Adipocyte (in vitro differentiated cells): Measurements from ENCODE around the gene CRYBA4.

ENCODE experiments used
- DNase-seq: peaks from one replicate; pipeline ENCODE4 v3.0.0-alpha.2; 2015; ENCODE audit warnings: low read depth
- H3K27me3 ChIP-seq: replicated peaks from 2 replicates; pipeline ENCODE4 v1.7.0; 2013; ENCODE audit warnings: mild to moderate bottlenecking, low read length, moderate library complexity; ENCODE audit not compliant: control insufficient read depth, insufficient read depth
- H3K36me3 ChIP-seq: 2 replicates; pipeline ENCODE4 v1.7.0; 2013; ENCODE audit warnings: low read length, mild to moderate bottlenecking, moderate library complexity; ENCODE audit not compliant: control insufficient read depth, insufficient read depth, severe bottlenecking
- H3K4me1 ChIP-seq: 2 replicates; pipeline ENCODE4 v1.7.0; 2013; ENCODE audit warnings: mild to moderate bottlenecking, low read length, moderate library complexity; ENCODE audit not compliant: control insufficient read depth, insufficient read depth
- H3K4me3 ChIP-seq: 2 replicates; pipeline ENCODE4 v1.7.0; 2013; ENCODE audit warnings: mild to moderate bottlenecking, low read length, moderate library complexity
- H3K9ac ChIP-seq: 2 replicates; pipeline ENCODE4 v1.7.0; 2013; ENCODE audit warnings: mild to moderate bottlenecking, low read length, moderate library complexity
- H3K9me3 ChIP-seq: 2 replicates; pipeline ENCODE4 v1.7.0; 2013; ENCODE audit warnings: mild to moderate bottlenecking, low read length, moderate library complexity; ENCODE audit not compliant: control insufficient read depth

Gene CRYBA4

DNA sequence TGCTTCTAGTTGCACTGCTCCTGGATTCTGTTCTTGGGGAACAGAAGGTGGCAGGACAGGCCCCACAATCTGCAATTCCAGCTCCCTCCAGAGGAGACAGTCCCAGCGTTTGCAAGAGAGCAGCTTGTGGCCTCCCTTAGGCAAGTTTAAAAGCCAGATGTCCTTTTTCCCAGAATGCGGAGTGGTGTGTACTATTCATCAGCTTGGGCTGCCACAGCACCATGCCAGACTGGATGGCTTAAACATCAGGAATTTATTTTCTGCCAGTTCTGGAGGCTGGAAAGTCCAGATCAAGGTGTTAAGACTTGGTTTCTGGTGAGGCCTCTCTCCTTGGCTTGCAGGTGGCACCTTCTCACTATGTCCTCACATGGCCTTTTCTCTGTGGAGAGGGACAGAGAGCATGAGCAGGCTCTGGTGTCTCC lies 47.3 kb downstream of the CRYBA4 start:
- H3K4me3 ChIP-seq = no peak overlapping the region

DNA sequence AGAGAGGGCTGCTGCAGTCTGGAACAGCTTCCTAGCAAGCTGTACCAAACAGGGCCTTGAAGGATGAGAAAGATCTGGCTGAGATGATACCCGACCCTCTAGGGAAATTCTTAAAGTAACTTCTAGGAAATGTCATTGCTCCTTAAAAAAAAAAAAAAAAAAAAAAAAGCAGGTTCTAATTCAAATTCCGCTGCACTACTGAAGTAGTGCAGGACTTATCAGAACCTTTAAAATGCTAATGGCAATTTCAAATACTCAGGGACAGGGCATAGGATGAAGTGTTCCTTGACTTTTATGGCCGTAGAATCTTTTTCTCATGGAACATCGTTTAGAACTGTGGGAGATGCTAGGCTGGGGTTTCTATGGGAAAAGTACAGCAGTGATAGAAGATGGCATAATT lies 48.7 kb downstream of the CRYBA4 start:
- Histone ChIP-seq H3K9me3 (no peaks in the 10 kb centered on the region), H3K36me3 (no peaks in the 10 kb centered on the region), H3K4me3 (no peak overlapping the region), H3K4me1 (peaks cover 19% of the 10 kb centered on the region), H3K9ac (no peak overlapping the region), H3K27me3 (no peaks in the 10 kb centered on the region)
- no peak for DNase-seq

More for the DNA sequence above, 47.3 kb downstream of the CRYBA4 start:
- H3K27me3 ChIP-seq = no peaks in the 10 kb centered on the region
- H3K4me1 ChIP-seq = peaks cover 12% of the 10 kb centered on the region
- no peaks in the 10 kb centered on the region for H3K9me3 ChIP-seq
- peak; percentile 60 for DNase-seq
- no peaks in the 10 kb centered on the region for H3K36me3 ChIP-seq
- no peak overlapping the region for H3K9ac ChIP-seq

DNA sequence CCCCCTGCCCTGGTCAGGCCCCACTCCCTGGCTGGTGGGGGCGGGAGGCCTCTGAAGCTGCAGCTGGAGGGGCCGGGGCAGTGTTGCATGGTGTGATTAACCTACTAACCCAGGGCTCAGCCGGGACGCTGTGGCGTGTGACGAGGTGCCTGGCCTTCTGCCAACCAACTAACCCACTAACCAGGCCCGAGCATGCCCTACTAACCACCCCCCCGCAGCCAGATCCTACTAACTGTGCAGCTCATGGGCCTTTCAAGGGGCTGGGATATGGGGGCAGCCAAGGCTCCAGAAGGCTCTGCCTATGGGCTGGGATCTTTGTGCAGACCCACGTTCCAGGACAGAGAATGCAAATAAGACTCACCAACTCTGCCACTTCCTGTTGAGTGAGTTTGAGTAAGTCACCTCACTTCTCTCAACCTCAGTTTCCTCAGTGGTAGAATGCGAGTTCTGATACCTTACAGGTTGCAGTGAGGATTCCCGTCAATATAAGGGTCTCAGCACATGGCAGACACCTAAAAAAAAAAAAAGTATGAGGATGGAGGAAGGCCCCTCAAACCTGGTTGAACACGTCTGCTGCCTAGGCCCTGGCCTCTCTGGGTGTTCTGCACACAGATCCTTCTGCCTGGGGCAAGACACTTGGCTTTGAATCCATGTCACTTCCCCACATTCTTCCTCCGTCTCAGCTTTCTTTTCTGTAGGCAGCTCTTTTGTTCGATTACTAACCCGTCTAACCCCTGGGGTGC lies 49.7 kb downstream of the CRYBA4 start:
- no peak overlapping the region for H3K4me3 ChIP-seq
- H3K27me3 ChIP-seq = no peaks in the 10 kb centered on the region
- no peak for DNase-seq
- H3K36me3 ChIP-seq = no peaks in the 10 kb centered on the region
- H3K9ac ChIP-seq = no peak overlapping the region
- peaks cover 19% of the 10 kb centered on the region for H3K4me1 ChIP-seq
- H3K9me3 ChIP-seq = no peaks in the 10 kb centered on the region

DNA sequence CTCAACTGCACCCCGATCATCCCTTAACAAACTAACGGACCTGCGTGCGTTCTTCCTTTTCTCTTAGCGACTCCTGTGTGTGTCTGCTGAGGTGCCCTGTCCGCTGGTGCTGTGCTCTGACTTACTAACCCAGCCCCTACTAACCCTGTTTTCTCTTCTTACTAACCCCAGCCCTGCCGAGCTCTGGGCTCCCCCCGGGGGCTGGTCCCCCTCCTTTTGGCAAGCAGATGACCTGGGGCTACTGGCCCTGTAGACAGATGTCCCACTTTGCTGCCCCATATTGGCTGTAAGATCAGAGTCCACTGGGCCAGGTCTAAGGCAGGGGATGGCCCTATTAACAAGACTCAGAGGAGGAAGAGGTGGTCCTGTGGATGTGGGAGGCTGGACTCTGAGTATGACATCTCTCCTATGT lies 50.3 kb downstream of the CRYBA4 start:
- Histone ChIP-seq H3K4me1 (peaks cover 19% of the 10 kb centered on the region), H3K9ac (peak overlapping the region; percentile 96), H3K27me3 (no peaks in the 10 kb centered on the region), H3K9me3 (no peaks in the 10 kb centered on the region), H3K36me3 (no peaks in the 10 kb centered on the region), H3K4me3 (peak overlapping the region; percentile 95)
- DNase-seq = no peak

DNA sequence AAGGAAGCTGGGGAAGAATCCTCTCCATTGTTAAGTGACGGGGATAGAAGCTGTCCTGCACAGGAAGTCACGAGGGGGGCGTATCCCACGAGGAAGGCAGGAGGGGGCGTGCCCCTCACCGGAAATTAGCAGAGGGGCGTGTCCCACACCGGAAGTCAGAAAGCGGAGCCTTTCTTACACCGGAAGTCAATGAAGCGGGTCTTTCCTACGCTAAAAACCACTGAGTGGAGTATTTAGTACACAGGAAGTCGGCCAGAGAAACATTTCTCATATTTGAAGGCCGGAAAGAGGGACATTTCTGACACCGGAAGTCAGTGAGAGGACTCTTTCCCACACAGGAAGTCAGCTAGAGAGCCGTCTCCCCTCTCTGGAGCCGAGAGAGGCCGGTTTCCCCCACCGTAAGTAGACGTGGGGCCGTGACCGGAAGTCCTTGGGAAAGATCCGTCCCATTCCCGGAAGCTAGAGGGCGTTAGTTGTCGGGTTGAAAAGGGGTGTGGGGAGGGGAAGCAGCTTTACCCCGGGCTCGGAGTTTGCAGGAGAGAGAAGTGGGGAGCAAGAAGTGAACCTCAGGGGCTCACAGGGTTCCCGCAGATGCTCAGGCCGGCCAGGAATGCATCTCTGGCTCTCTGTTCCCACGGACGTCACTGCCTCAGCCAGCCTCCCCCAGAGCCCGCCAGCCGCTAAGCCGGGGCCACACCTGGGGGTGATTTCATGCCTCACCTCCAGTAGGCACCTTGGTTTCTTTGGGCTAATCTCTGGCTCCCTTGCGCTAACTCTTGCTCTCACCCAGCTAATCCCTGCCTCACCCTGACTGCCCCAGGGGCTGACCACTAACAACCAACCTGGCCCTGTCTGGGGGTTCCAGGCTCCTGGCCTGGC lies 51.1 kb downstream of the CRYBA4 start:
- peak overlapping the region; percentile 95 for H3K4me3 ChIP-seq
- DNase-seq = peak; percentile 96
- peaks cover 19% of the 10 kb centered on the region for H3K4me1 ChIP-seq
- no peaks in the 10 kb centered on the region for H3K9me3 ChIP-seq
- peak overlapping the region; percentile 96 for H3K9ac ChIP-seq
- H3K27me3 ChIP-seq = no peaks in the 10 kb centered on the region
- H3K36me3 ChIP-seq = no peaks in the 10 kb centered on the region

DNA sequence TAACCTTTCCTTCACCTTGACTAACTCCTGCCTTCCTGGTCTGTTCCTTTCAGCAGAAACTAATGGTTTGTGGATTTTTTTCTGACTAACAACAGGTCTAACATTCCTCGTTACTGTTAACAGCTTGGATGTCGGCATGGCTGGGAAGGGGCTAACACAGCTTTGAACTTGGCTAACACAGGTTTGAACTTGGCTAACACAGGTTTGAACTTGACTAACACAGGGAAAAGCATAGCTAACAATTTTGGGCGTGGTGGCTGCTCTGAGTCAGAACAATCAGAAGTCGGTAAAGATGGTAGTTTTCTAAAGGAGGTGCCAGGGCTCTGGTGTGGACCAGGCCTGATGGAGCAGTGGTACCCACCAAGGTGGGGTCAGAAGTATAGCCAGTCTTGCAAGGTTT lies 51.7 kb downstream of the CRYBA4 start:
- no peaks in the 10 kb centered on the region for H3K36me3 ChIP-seq
- peak overlapping the region; percentile 96 for H3K9ac ChIP-seq
- H3K4me1 ChIP-seq = peaks cover 19% of the 10 kb centered on the region
- peak; percentile 42 for DNase-seq
- no peaks in the 10 kb centered on the region for H3K9me3 ChIP-seq
- H3K27me3 ChIP-seq = no peaks in the 10 kb centered on the region
- H3K4me3 ChIP-seq = peak overlapping the region; percentile 95

DNA sequence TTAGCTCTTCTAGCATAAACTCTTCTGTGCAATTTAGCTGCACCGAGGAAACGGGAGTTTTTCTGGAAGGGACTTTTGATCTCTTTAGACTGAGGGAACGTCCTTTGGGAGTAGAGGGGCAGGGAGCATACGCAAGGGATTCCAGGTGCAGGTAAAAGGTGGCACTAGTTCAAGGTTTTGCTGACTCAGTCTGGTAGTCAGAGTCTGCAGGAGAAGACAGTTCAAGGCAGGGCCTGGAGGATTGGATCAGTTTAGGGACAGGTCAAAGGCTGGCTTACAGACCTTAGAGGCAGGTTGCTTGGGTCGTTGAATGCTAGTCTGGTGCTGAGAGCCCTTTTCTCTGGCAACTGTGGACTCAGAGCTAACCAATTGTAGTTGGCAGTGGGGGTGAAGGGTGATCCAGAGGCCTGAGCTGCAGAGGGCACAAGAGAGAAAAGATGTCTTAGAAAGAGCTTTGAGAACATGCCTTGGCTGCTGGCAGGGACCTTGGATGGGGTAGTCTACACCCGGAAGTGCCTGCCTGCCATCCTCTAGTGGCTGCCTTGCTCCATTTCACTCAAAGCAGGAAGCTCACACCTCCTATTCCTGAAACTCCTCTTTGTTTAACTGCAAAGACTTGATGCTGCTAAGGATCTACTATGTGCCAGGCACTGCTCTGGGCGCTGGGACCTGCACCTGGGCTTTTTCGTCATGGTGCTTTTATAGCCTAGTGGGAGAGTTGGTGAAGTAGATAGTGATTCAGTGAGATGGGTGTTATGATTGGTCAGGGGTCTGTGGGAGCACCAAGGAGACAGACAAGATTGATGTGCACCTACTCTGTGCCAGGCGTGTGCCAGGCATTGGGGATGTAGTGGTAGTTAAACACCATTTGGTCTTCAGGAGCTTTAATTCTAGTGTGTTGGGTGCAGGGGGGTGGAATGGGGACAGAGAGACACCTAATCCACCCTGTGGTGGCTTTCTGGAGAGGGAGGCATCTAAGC lies 52.7 kb downstream of the CRYBA4 start:
- no peak for DNase-seq
- H3K27me3 ChIP-seq = no peaks in the 10 kb centered on the region
- peaks cover 19% of the 10 kb centered on the region for H3K4me1 ChIP-seq
- H3K9me3 ChIP-seq = no peaks in the 10 kb centered on the region
- peak overlapping the region; percentile 96 for H3K9ac ChIP-seq
- H3K36me3 ChIP-seq = no peaks in the 10 kb centered on the region
- H3K4me3 ChIP-seq = peak overlapping the region; percentile 95

DNA sequence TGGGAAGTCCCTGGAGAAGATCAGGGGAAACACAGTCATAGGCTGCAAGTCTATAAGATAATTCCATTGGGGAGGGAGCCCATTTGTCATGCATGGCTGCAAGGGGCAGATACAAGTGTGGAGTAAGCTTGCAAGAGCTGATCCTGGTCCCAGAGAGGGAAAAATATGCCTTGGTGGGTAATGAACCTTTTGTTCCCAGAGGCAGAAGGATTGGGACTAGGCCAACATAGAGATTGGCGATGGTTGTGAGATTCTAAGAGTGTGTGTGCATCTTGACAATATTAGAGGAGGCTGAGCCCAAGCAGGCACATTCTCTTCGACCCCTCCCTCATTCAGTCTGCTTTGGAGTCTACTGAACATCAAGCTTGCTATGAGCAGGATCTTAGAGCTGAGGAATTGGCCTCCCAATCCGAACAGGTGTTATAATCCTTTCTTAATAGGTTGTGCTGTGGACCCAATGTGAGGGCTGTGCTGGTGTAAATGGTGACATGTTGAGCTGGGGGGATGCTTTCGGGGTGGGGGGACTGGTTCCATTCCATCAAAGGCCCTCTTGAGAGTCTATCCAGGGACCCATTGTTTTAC lies 54.0 kb downstream of the CRYBA4 start:
- no peak overlapping the region for H3K9ac ChIP-seq
- no peaks in the 10 kb centered on the region for H3K27me3 ChIP-seq
- DNase-seq = no peak
- H3K9me3 ChIP-seq = no peaks in the 10 kb centered on the region
- H3K4me3 ChIP-seq = no peak overlapping the region
- H3K4me1 ChIP-seq = peaks cover 19% of the 10 kb centered on the region
- H3K36me3 ChIP-seq = no peaks in the 10 kb centered on the region

DNA sequence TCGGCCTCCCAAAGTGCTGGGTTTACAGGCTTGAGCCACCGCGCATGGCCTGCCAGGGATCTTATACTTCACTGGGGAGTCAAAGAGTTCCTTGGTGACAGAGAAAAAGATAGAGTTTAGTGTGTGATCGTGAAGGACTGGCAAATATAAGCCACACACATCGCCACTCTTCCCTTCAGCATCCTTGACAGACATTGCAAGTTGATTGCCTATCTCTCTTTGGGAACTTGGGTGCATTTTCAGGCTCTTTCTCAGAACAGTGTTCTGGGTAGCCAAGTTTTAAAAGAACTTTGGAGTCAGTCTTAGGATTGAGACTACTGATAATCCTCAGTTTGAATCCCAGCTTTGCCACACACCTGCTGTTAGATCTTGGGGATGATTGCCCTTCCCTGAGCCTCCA lies 55.5 kb downstream of the CRYBA4 start:
- peaks cover 28% of the 10 kb centered on the region for H3K4me1 ChIP-seq
- DNase-seq = no peak
- peaks cover 4% of the 10 kb centered on the region for H3K9me3 ChIP-seq
- no peaks in the 10 kb centered on the region for H3K27me3 ChIP-seq
- H3K36me3 ChIP-seq = peaks cover 6% of the 10 kb centered on the region
- H3K4me3 ChIP-seq = no peak overlapping the region
- no peak overlapping the region for H3K9ac ChIP-seq

DNA sequence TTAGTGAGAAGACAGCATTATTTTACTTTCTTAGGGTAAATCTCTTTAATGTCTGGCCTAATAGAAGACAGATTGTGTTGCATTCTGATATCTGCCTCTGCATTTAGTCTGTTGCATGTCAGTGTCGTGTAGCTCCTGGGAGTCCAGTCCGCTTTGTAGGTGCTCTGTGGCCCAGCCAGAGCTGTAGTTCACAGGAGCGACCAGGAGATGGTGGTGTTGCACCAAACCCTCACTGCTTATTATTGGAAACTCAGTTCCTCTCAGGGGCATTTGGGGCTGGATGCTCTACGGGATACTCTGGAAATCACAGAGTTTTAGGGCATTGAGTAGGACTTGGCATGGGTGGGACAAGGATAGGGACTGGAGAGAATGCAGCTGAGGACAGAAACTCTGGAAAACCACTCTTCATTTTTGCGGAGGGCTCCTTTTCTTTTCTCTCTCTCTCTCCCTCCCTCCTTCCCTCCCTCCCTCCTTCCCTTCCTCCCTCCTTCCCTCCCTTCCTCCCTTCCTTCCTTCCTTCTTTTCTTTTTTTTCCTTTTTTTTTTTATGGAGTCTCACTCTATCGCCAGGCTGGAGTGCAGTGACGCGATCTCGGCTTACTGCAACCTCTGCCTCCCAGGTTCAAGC lies 57.4 kb downstream of the CRYBA4 start:
- Histone ChIP-seq H3K9ac (no peak overlapping the region), H3K36me3 (peaks cover 7% of the 10 kb centered on the region), H3K4me1 (peaks cover 17% of the 10 kb centered on the region), H3K4me3 (no peak overlapping the region), H3K9me3 (peaks cover 7% of the 10 kb centered on the region), H3K27me3 (no peaks in the 10 kb centered on the region)
- peak; percentile 87 for DNase-seq
